Ishikawa (cell line): Measurements from ENCODE around the gene LSAMP.

Source experiments
- CEBPB ChIP-seq: IDR thresholded peaks from 2 replicates; pipeline ENCODE4 v1.6.1; 2012
- CREB1 ChIP-seq: IDR thresholded peaks from 2 replicates; pipeline ENCODE4 v1.6.1; 2012; ENCODE audit warnings: low read depth
- EGR1 ChIP-seq: IDR thresholded peaks from 2 replicates; pipeline ENCODE4 v1.6.1; 2012
- EP300 ChIP-seq: IDR thresholded peaks from 2 replicates; pipeline ENCODE4 v1.6.1; 2012; ENCODE audit warnings: borderline replicate concordance
- FOXM1 ChIP-seq: IDR thresholded peaks from 2 replicates; pipeline ENCODE4 v1.6.1; 2012; ENCODE audit warnings: low read depth, borderline replicate concordance
- MAX ChIP-seq: IDR thresholded peaks from 2 replicates; pipeline ENCODE4 v1.6.1; 2012
- NFIC ChIP-seq: IDR thresholded peaks from 2 replicates; pipeline ENCODE4 v1.6.1; 2012
- RAD21 ChIP-seq: IDR thresholded peaks from 2 replicates; pipeline ENCODE4 v1.6.1; 2012; ENCODE audit warnings: low read depth
- REST ChIP-seq: IDR thresholded peaks from 2 replicates; pipeline ENCODE4 v1.6.1; 2012; ENCODE audit warnings: low read depth, mild to moderate bottlenecking
- TAF1 ChIP-seq: IDR thresholded peaks from 2 replicates; pipeline ENCODE4 v1.6.1; 2012; ENCODE audit warnings: low read depth, mild to moderate bottlenecking
- TCF12 ChIP-seq: IDR thresholded peaks from 2 replicates; pipeline ENCODE4 v1.6.1; 2012; ENCODE audit warnings: low read depth
- TEAD4 ChIP-seq: IDR thresholded peaks from 2 replicates; pipeline ENCODE4 v1.6.1; 2012
- YY1 ChIP-seq: IDR thresholded peaks from 2 replicates; pipeline ENCODE4 v1.6.1; 2012; ENCODE audit warnings: low read depth
- ZBTB7A ChIP-seq: IDR thresholded peaks from 2 replicates; pipeline ENCODE4 v1.6.1; 2012; ENCODE audit warnings: low read depth
- TF ChIP-seq, protein P1 (sequence below): IDR thresholded peaks from 2 replicates; pipeline ENCODE4 v1.6.1; 2012

Gene LSAMP

DNA sequence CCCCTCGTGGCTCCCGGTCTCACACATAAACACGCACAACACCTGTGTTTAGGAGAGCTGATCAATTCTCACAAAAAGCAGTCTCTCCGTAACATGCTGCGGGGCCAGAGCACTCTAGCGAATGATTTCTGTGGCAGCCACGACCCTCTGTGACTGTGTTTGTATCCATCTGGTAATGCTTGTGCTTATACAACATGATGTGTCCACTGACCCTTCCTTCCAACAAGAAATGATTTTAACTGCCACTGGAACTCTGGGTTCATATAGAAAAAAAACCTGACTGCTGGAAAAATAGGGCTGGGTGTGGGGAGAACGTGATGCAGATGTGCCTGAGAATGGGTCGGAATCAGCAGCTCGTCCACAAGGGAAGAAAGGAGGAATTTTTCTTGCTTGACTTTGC lies 411.8 kb downstream of the LSAMP start:
- TF ChIP-seq ZBTB7A (no peak), TEAD4 (no peak), CEBPB (no peak), RAD21 (no peak), EGR1 (no peak), CREB1 (no peak), YY1 (no peak), TCF12 (no peak), MAX (no peak), NFIC (no peak), TAF1 (no peak), FOXM1 (no peak)
- TF ChIP-seq, protein P1, sequence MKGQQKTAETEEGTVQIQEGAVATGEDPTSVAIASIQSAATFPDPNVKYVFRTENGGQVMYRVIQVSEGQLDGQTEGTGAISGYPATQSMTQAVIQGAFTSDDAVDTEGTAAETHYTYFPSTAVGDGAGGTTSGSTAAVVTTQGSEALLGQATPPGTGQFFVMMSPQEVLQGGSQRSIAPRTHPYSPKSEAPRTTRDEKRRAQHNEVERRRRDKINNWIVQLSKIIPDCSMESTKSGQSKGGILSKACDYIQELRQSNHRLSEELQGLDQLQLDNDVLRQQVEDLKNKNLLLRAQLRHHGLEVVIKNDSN = no peak

DNA sequence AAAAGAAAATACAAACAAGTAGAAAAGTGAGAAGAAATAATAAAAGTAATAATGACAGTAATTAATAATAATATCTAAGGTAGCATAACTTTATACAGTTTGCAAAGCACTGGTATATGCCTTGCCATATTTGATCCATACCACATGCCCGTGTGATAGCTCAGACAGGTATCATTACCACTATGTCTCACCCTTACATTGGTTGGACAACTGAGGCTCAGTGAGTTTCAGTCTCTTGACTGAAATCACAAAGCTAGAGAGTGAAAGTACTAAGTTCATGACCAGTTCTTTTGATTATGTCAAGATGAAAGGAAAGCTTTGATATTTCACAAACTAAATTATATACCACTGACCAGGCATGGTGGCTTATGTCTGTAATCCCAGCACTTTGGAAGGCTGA lies 413.1 kb downstream of the LSAMP start:
- no peak for TF ChIP-seq NFIC
- TF ChIP-seq RAD21 = no peak
- TF ChIP-seq CEBPB = no peak
- TF ChIP-seq EP300 = no peak
- TF ChIP-seq ZBTB7A = no peak
- no peak for TF ChIP-seq REST
- no peak for TF ChIP-seq YY1
- TF ChIP-seq MAX = no peak
- no peak for TF ChIP-seq TEAD4

DNA sequence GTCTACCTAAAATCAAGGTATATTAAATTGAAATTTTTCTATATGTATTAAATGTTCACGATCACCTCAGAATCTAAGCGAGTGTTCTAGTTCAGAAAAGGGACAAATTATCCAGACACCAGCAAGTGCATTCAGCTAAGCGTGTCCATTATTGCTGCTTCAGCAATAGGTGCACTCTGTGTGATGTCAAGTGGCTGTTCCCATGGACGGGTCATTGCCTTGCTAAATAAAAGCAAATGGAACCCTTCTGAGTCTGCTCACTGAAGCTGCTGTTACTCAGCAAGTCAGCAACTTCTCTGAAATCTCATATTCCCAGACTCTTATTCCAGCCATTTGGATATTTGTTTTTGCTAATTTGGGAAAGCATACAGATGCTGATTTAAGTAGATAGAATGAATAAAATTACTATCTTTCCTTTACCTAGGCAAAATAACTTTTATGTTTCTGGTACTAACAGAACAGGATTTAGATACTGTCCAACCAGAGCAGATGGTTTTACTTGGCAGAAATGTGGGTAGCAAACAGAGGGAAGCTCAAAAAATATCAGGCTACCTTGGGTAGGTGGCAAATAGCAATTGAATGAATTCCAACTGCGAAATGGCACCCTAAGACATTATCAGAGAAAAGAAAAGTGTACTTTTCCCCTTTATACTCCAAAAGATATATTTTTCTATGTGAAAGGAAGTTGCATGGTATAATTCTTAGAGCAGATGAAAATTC lies 415.0 kb downstream of the LSAMP start:
- TF ChIP-seq EGR1 (no peak), TAF1 (no peak), EP300 (no peak), RAD21 (no peak), NFIC (no peak), MAX (no peak), ZBTB7A (no peak), TCF12 (no peak), FOXM1 (no peak), TEAD4 (no peak), REST (no peak), CEBPB (no peak), CREB1 (no peak), YY1 (no peak)
- TF ChIP-seq, protein P1 = no peak

GRCh38 chr3:116029266-116029665 lies 416.0 kb downstream of the LSAMP start:
- TF ChIP-seq TEAD4 = no peak
- TF ChIP-seq EP300 = no peak
- TF ChIP-seq RAD21 = no peak
- TF ChIP-seq FOXM1 = no peak
- TF ChIP-seq ZBTB7A = no peak
- TF ChIP-seq TCF12 = no peak
- TF ChIP-seq CREB1 = no peak
- no peak for TF ChIP-seq EGR1
- TF ChIP-seq, protein P1 = no peak
- TF ChIP-seq REST = no peak
- TF ChIP-seq TAF1 = no peak
- TF ChIP-seq CEBPB = no peak
- no peak for TF ChIP-seq YY1
- TF ChIP-seq NFIC = no peak
